DOHH2 (cell line): Measurements from ENCODE around the gene KCNAB3.

Source experiments
- H3F3A ChIP-seq: fragments of 200-600 bp; sonication (generic), shearing (Covaris generic); 2 replicates; pipeline ENCODE4 v1.6.0; 2016; ENCODE audit warnings: antibody characterized with exemption, mild to moderate bottlenecking; ENCODE audit not compliant: control insufficient read depth, insufficient read depth
- H3K27ac ChIP-seq: fragments of 200-600 bp; sonication (generic); 2 replicates; pipeline ENCODE4 v1.5.1; 2014; ENCODE audit warnings: low read depth, mild to moderate bottlenecking, low read length, moderate library complexity
- H3K27me3 ChIP-seq: fragments of 200-600 bp; sonication (generic); 2 replicates; pipeline ENCODE4 v1.6.1; 2014; ENCODE audit warnings: mild to moderate bottlenecking, low read length, mixed read lengths; ENCODE audit not compliant: control insufficient read depth
- H3K36me3 ChIP-seq: fragments of 200-600 bp; sonication (generic); 2 replicates; pipeline ENCODE4 v1.6.1; 2014; ENCODE audit warnings: mild to moderate bottlenecking, low read length, moderate library complexity, mixed read lengths; ENCODE audit not compliant: control insufficient read depth
- H3K4me1 ChIP-seq: fragments of 200-600 bp; sonication (generic); 2 replicates; pipeline ENCODE4 v1.6.1; 2014; ENCODE audit warnings: mild to moderate bottlenecking, low read length, mixed read lengths; ENCODE audit not compliant: control insufficient read depth
- H3K4me2 ChIP-seq: fragments of 200-600 bp; sonication (generic); 2 replicates; pipeline ENCODE4 v1.6.0; 2014; ENCODE audit warnings: mild to moderate bottlenecking, low read length, moderate library complexity
- H3K4me3 ChIP-seq: fragments of 200-600 bp; sonication (generic); 2 replicates; pipeline ENCODE4 v1.5.1; 2014; ENCODE audit warnings: mild to moderate bottlenecking, low read length, mixed read lengths
- H3K79me2 ChIP-seq: fragments of 200-600 bp; sonication (generic); 2 replicates; pipeline ENCODE4 v1.6.1; 2014; ENCODE audit warnings: mild to moderate bottlenecking, low read length, mixed read lengths; ENCODE audit not compliant: control insufficient read depth
- H3K9me2 ChIP-seq: fragments of 200-600 bp; sonication (generic); replicated peaks from 2 replicates; pipeline ENCODE4 v1.6.1; 2014; ENCODE audit warnings: mild to moderate bottlenecking, low read length, mixed read lengths; ENCODE audit not compliant: control insufficient read depth
- H3K9me3 ChIP-seq: fragments of 200-600 bp; sonication (generic); 2 replicates; pipeline ENCODE4 v1.6.1; 2014; ENCODE audit warnings: antibody characterized with exemption, low read length, mixed read lengths; ENCODE audit not compliant: control insufficient read depth, insufficient read depth
- H4K20me1 ChIP-seq: fragments of 200-600 bp; sonication (generic); 2 replicates; pipeline ENCODE4 v1.6.0; 2014; ENCODE audit warnings: low read depth, mild to moderate bottlenecking, antibody characterized with exemption, low read length, moderate library complexity; ENCODE audit not compliant: control insufficient read depth, insufficient read depth
- CTCF ChIP-seq: fragments of 200-600 bp; sonication (generic); IDR thresholded peaks from one replicate; pipeline ENCODE4 v1.5.1; 2014; ENCODE audit warnings: antibody characterized with exemption, mild to moderate bottlenecking, low read depth, low read length; ENCODE audit not compliant: poor library complexity, severe bottlenecking
- EZH2phosphoT487 ChIP-seq: fragments of 200-600 bp; sonication (generic); IDR thresholded peaks from 2 replicates; pipeline ENCODE4 v1.6.1; 2017; ENCODE audit warnings: borderline replicate concordance, mild to moderate bottlenecking, antibody characterized with exemption, low read length, moderate library complexity, mixed read lengths

The KCNAB3 gene

GRCh38 chr17:7969433-7969832 is 39.8 kb upstream of the KCNAB3 start:
- TF ChIP-seq CTCF = no peak
- TF ChIP-seq EZH2phosphoT487 = no peak
- Histone ChIP-seq H3K4me1 (no peaks in the 10 kb centered on the region), H4K20me1 (no peaks in the 10 kb centered on the region), H3K27ac (no peak overlapping the region), H3F3A (0 out of 2 replicates have a peak, but pooled peaks cover 4% of the 10 kb centered on the region), H3K36me3 (no peaks in the 10 kb centered on the region), H3K9me2 (no peaks in the 10 kb centered on the region), H3K79me2 (no peaks in the 10 kb centered on the region), H3K27me3 (peaks cover 11% of the 10 kb centered on the region), H3K4me3 (no peak overlapping the region), H3K9me3 (peaks cover 6% of the 10 kb centered on the region; the same call in 1 of the 2 replicates), H3K4me2 (no peak overlapping the region)

GRCh38 chr17:7967751-7968150 is 38.1 kb upstream of the KCNAB3 start:
- Histone ChIP-seq H3K9me3 (no peaks in the 10 kb centered on the region), H3F3A (0 out of 2 replicates have a peak, but pooled peaks cover 4% of the 10 kb centered on the region), H3K9me2 (no peaks in the 10 kb centered on the region), H3K36me3 (no peaks in the 10 kb centered on the region), H3K4me2 (no peak overlapping the region), H3K27ac (no peak overlapping the region), H3K4me3 (no peak overlapping the region), H3K79me2 (no peaks in the 10 kb centered on the region), H3K4me1 (no peaks in the 10 kb centered on the region), H4K20me1 (no peaks in the 10 kb centered on the region), H3K27me3 (peaks cover 11% of the 10 kb centered on the region)
- TF ChIP-seq CTCF (no peak), EZH2phosphoT487 (no peak)

GRCh38 chr17:7961421-7961820 is 31.8 kb upstream of the KCNAB3 start:
- Histone ChIP-seq H3K9me3 (no peaks in the 10 kb centered on the region), H4K20me1 (no peaks in the 10 kb centered on the region), H3K4me1 (no peaks in the 10 kb centered on the region), H3K36me3 (no peaks in the 10 kb centered on the region), H3K4me3 (no peak overlapping the region), H3K9me2 (no peaks in the 10 kb centered on the region), H3K79me2 (no peaks in the 10 kb centered on the region), H3F3A (0 out of 2 replicates have a peak, but pooled peaks cover 4% of the 10 kb centered on the region), H3K4me2 (no peak overlapping the region), H3K27ac (no peak overlapping the region), H3K27me3 (peaks cover 17% of the 10 kb centered on the region)
- no peak for TF ChIP-seq EZH2phosphoT487
- no peak for TF ChIP-seq CTCF
